Thoracic aorta (tissue), 2 donors: Measurements from ENCODE around the gene CIBAR2. TPM values are rescaled to one million over a fixed set of nuclear protein-coding genes. Genes with fewer than 3 reads are reported as not detected.

ENCODE experiments used
- ATAC-seq: fragments of 150-250 bp; one replicate; pipeline ENCODE4 v1.8.0; 2017; ENCODE audit warnings: low read depth; ENCODE audit not compliant: insufficient number of reproducible peaks, low FRiP score
- DNase-seq: peaks from one replicate; pipeline ENCODE4 v3.0.0-alpha.2; 2020; ENCODE audit warnings: low spot score
- H3K27ac ChIP-seq, 2 donors: fragments of 200-600 bp; sonication (generic); 1 replicate in 1 of 2; 2 replicates in 1 of 2; pipeline ENCODE4 v1.5.1; 2016; ENCODE audit warnings: mild to moderate bottlenecking in 2 of 2, moderate library complexity in 2 of 2
- H3K27me3 ChIP-seq: fragments of 200-600 bp; sonication (generic); replicated peaks from 2 replicates; pipeline ENCODE4 v1.6.0; 2016; ENCODE audit warnings: mild to moderate bottlenecking; ENCODE audit not compliant: insufficient read depth
- H3K36me3 ChIP-seq: fragments of 200-600 bp; sonication (generic); one replicate; pipeline ENCODE4 v1.5.1; 2016
- H3K4me1 ChIP-seq, 2 donors: fragments of 200-600 bp; sonication (generic); 1 replicate in 1 of 2; 2 replicates in 1 of 2; pipeline versions ENCODE4 v1.5.1 to v1.6.0; 2016; ENCODE audit warnings: low read depth in 2 of 2, mild to moderate bottlenecking in 1 of 2; ENCODE audit not compliant: control insufficient read depth in 1 of 2
- H3K4me3 ChIP-seq: fragments of 200-600 bp; sonication (generic); 2 replicates; pipeline ENCODE4 v1.5.1; 2016; ENCODE audit warnings: mild to moderate bottlenecking
- H3K9me3 ChIP-seq: fragments of 200-600 bp; sonication (generic); 2 replicates; pipeline ENCODE4 v1.5.1; 2016
- total RNA-seq, 2 donors: library from RNA; depleted of rRNA; stranded (reverse); fragments of >200 nt; gene quantifications; one replicate each; pipeline versions ENCODE4 v1.1.0 to v1.2.3, GENCODE V29; 2016
- TF ChIP-seq, protein P1 (sequence below): fragments of 200-600 bp; sonication (generic); IDR thresholded peaks from one replicate; pipeline ENCODE4 v1.5.1; 2019; ENCODE audit warnings: antibody characterized with exemption

Gene CIBAR2
- total RNA-seq, 2 donors from 2014 or later = not detected

DNA sequence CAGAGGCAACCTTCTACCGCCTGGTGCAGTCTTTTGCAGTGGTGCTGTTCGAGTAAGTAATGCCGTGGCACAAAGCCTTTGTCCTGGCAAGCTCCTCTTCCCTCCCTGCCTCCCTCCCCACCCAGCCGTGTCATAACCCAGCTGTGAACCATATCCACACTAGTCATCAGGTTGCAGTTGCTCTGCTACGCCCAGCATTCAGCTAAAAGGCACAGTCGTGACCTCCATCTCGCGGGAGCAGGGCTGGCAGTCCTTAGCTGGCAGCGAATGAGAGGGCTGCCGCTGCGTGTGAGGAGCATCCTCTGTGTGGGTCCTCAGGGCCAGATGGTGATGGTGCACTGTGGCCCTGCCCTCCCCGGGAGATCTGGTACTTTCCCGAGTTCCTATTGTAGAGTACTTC, 39.3 kb downstream of the CIBAR2 start:
- no peak for ATAC-seq
- Histone ChIP-seq H3K4me3 (no peak overlapping the region), H3K4me1 (no peaks in the 10 kb centered on the region), H3K9me3 (no peaks in the 10 kb centered on the region), H3K27me3 (no peaks in the 10 kb centered on the region), H3K36me3 (peaks cover 23% of the 10 kb centered on the region), H3K27ac (no peak overlapping the region)
- no peak for DNase-seq
- TF ChIP-seq, protein P1, sequence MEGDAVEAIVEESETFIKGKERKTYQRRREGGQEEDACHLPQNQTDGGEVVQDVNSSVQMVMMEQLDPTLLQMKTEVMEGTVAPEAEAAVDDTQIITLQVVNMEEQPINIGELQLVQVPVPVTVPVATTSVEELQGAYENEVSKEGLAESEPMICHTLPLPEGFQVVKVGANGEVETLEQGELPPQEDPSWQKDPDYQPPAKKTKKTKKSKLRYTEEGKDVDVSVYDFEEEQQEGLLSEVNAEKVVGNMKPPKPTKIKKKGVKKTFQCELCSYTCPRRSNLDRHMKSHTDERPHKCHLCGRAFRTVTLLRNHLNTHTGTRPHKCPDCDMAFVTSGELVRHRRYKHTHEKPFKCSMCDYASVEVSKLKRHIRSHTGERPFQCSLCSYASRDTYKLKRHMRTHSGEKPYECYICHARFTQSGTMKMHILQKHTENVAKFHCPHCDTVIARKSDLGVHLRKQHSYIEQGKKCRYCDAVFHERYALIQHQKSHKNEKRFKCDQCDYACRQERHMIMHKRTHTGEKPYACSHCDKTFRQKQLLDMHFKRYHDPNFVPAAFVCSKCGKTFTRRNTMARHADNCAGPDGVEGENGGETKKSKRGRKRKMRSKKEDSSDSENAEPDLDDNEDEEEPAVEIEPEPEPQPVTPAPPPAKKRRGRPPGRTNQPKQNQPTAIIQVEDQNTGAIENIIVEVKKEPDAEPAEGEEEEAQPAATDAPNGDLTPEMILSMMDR = no peak

DNA sequence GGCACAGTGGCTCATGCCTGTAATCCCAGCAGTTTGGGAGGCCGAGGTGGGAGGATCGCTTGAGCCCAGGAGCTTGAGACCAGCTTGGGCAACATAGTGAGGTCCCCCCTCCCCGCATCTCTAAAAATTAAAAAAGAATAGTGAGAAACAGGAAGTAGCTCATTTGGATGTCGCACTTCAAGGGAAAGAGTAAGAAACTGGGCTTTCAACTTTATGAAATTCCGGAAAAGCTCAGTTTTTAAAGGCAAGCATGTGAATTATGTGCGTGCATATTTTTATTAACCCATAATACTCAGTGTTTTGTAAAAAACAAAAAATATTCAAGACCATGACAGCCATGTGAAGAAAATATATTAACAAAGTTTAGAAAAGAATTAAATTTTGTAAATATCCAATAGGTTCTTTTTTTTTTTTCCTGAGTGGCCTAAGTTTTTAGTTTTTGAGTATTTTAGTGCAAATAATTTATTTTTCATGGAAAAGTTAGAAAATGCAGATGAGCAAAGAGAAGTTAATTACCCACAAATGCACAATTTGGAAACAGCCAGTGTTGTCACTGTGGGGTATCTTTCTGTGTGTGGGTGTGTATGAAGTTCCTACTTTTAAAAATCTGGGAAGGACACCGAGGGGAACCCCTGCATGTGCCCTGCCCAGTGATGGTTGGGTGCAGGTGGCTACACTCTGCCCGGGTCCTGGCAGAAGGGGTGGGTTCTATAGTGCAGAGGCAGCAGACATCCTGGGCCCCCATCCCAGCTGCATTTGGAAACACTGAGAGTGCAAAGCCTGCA, 40.0 kb downstream of the CIBAR2 start:
- H3K9me3 ChIP-seq = no peaks in the 10 kb centered on the region
- H3K27me3 ChIP-seq = no peaks in the 10 kb centered on the region
- H3K27ac ChIP-seq = no peak overlapping the region
- ATAC-seq (no peak), DNase-seq (no peak)
- peaks cover 18% of the 10 kb centered on the region for H3K36me3 ChIP-seq
- no peak overlapping the region for H3K4me3 ChIP-seq
- no peaks in the 10 kb centered on the region for H3K4me1 ChIP-seq
- TF ChIP-seq, protein P1 = no peak

DNA sequence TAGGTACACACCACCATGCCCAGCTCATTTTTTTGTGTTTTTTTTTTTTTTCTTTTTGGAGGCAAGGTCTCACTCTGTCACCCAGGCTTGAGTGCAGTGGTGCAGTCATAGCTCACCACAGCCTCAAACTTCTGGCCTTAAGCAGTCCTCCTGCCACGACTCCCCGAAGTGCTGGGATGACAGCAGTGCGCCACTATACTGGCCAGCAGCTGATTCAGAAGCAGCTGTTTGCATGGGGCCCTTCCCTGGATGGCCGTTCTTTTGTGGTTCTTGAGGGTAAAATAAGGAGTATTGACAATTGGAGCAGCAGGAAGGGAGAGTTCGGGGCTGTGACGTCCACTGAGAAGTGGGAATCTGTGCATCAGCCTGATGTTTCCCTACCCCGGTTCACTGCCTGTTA, 43.1 kb downstream of the CIBAR2 start:
- TF ChIP-seq, protein P1 = no peak
- Histone ChIP-seq H3K27ac (no peak overlapping the region), H3K27me3 (no peaks in the 10 kb centered on the region), H3K36me3 (peaks cover 23% of the 10 kb centered on the region), H3K4me1 (no peaks in the 10 kb centered on the region), H3K9me3 (no peaks in the 10 kb centered on the region), H3K4me3 (no peak overlapping the region)
- no peak for ATAC-seq
- no peak for DNase-seq

DNA sequence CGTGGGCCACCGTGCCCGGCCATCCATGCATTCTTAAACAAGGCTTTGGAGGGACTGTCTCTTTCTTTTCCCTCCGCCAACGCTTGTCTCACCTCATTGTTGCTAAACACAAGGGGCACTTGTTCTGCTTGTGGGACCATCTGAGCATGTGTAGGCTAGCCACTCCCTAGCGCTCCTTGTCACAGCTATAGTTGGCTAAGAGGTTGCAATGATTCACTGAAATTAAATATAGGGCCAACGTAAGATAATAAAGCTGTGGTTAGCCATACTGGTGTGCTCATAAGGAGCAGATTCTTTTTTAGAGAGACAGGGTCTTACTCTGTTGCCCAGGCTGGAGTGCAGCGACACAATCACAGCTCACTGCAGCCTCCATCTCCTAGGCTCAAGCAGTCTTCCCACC, 43.5 kb downstream of the CIBAR2 start:
- ATAC-seq = no peak
- no peaks in the 10 kb centered on the region for H3K27me3 ChIP-seq
- no peaks in the 10 kb centered on the region for H3K9me3 ChIP-seq
- H3K4me1 ChIP-seq = no peaks in the 10 kb centered on the region
- peaks cover 21% of the 10 kb centered on the region for H3K36me3 ChIP-seq
- no peak overlapping the region for H3K4me3 ChIP-seq
- no peak for DNase-seq
- TF ChIP-seq, protein P1 = no peak
- no peak overlapping the region for H3K27ac ChIP-seq

DNA sequence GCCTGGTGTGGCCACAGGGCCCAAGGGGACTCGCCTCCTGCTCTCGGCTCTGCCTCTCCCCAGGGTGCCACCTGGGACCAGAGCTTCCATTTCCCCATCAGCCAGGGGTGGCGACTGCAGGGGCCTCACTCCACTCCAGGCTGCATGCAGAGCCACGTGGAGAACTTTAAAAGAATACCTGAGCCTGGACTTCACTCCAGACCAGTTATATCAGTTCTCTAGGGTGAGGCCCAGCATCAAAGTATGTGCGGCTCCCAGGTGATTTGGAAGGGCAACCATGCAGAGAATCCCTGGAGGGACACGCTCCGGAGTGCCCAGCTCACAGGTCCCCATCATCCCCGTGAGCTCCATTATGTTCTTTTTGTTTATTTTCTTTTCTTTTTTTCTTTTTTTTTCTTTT, 44.8 kb downstream of the CIBAR2 start:
- Histone ChIP-seq H3K9me3 (no peaks in the 10 kb centered on the region), H3K36me3 (peaks cover 10% of the 10 kb centered on the region), H3K27me3 (no peaks in the 10 kb centered on the region), H3K4me1 (no peaks in the 10 kb centered on the region), H3K4me3 (no peak overlapping the region), H3K27ac (no peak overlapping the region)
- TF ChIP-seq, protein P1 = no peak
- DNase-seq = no peak
- ATAC-seq = no peak
